GM19455 (cell line): ENCODE measurements around the gene CXCL12.

Experiments
- ATAC-seq: cut with Tn5 transposase; IDR thresholded peaks from one replicate; pipeline ENCODE4 v1.9.1; 2021; ENCODE audit not compliant: unreplicated experiment

The CXCL12 gene

DNA sequence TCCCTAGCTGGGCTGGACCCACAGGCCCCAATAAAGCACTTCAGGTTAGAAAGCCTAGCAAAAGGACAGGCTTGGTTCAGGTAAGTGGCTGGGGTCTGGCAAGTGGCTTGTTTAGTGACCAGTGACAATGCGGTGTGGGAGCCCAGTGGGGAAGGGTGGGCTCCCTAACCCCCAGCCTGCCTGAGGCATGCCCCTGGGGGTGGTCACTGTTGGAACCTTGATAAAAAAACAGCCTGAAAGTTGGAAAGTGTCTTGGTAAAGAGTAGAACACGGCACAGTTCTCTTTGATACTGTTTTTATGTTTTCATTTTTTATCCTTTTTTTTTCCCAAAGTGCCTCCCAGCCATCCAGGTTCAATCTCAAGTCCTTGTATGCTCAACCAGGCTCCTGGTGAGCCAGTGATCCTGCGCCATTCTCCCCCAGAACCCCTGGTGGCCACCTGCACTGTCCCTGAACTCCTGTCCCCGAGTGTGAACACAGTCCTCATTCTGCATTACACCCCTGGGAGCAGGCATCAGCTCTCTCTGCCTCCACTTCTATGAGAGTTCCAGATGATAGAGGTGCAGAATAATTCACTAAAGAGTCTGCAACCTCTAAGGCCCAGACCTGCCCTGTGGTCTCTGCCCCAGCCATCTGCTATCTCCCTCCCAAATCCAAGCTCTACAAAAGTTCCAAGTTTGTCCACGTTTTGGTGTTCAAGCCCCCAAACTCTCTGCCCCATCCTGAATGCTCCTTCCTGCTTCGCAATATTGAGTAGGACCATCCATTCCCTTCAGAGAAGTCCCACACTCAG is 15.0 kb upstream of the CXCL12 start:
- ATAC-seq = no peak

DNA sequence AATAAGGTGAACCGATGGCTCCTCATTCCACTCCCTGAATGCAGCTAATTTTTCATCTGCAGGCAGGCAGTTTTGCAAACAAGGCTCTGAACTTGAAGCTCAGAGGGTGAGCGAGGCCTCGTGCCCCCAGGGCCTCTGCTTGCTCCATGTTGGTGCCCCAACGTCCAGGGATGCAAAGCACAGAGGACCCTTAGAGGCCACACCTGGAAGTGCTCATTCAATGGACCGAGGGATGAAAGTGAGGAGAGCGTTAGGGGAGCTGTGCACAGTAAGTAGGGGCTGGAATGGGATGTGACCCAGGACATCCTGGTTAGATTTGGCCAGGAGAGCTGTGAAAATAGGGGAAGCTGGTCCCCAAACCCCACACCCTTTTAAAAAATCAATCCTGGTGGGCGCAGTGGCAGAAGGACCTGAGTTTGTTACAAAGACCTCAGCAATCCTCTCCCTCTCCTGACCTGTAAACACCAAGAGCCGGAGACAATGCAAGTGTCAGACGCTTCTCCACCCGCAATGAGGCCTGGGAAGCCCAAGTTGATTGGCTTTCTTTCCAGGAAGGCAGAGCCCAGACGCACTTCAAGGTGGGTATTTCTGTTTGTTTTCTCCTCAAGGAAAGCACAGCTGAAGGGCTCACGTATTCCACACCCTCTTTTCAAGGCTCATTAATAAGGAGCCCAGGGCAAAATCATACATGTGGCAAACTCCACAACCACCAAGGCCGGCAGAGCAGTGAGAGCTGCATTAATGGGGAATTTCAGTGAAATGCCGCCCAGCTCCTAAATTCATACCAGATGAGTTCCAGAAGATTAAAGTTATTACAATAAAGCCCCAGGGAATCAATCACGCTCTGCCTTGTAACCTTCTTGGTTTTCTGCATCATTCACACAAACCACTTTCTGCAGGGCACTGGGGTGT is 14.1 kb upstream of the CXCL12 start:
- ATAC-seq = no peak

DNA sequence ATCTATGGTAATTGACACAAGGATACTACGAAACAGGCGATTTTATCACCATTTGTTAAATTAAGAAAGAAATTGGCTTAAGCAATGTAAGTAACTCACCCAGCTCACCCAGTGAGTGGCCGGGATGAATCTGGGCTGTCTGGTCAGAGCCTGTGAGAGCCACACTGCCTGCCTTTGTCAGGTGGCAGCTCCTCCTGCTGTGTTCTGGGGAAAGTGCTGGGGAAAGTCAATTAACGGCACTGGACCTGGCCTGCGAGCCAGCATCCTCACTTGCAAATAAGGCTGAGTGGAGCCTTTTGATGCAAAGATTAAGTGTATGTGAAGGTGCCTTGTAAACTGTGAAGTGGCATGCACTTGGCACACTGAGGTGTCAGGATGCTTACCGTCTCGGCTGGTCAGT is 13.4 kb upstream of the CXCL12 start:
- no peak for ATAC-seq

DNA sequence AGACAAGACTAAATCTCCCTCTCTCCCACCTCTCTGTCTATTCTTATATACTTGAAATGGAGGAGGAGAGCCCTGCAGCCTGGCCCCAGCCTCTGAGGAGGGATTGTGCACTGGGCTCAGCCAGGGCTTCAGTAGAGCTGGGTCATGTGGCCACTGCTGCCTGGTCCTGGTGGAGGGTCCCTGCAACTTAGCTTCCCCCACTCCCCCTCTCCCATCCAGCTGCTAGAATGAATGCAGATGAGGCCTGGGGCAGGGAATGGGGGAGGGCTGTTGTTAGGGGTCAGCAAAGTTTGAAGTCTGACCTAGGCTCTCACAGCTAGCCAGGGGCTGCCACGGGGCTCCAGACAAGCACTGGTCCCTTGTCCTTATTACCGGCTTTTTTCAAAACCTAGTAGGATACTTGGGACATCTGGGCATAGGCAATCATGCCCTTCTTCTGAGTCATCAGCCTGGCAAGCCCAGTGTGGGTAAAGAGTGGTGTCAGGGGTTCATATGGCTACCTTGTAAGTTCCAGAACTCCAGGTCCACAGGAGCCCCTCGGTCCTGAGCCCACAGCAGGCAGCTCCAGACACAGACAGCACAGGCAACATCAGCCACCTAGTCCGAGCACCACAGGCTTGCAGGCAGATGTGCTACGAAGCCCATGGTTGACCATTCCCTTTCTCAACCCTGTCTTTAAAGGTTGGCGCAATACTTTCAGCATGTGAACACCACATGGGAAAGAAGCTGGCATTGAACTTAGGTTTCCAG is 12.8 kb upstream of the CXCL12 start:
- ATAC-seq = no peak

DNA sequence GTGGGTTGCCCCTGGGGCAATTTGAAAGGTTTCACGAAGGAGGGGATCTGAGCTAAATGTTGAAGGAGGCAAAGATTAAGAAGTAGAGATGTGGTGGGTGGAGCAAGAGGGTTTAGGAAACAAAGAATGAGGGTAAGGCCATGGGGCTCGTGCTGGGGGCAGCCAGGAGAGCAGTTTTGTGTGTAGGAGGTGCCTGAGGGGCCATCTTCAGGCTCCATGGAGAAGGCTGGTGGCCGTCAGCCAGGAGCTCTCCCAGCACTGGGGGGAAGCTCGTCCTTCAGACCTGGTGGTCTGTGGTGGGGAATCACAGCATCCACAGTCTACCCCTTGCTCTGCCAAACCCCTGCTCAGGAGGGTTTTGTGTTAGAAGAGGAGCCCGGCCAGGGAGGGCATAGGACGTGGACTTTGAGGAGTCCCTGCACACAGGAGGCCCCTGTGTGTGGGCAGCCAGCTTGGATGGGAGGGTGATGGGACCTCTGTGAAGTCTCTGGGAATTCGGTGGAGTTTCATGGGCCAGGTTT is 11.8 kb upstream of the CXCL12 start:
- ATAC-seq = no peak

DNA sequence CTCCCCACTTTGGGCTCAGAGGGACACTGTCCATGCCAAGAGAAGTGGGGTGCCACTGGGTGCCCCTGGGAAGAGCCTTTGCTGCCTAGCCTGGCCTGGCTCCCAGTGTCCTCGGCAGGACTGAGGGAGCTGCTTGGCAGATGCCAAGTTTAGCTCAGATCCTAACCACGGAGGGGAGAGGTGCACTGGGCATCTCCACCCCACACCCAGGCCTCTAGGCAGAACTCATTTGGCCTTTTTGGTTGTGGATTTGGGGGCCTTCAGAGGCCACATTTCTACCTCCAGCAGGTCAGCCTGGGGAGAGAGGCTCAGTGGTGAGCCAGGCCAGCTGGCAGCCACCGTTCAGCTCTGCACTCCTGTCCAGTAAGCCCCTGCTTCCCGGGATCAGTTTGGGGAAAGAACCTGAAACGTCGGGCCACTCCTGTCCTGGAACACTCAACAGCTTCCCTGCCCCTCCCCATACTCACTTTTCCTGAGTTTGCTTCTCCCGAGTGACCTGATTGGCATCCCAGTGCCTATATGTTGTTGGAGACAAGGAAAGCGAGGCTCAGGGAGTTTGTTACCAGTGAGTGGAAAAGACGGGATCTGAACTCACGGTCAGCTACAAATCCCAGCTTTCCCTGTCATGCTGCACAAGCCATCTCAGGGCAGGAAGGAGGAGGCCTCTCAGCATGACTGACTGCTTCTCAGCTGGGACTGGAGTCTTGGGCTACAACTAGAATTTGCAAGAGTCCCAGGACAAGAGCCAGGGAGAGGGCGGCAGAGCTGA is 11.2 kb upstream of the CXCL12 start:
- ATAC-seq = no peak

DNA sequence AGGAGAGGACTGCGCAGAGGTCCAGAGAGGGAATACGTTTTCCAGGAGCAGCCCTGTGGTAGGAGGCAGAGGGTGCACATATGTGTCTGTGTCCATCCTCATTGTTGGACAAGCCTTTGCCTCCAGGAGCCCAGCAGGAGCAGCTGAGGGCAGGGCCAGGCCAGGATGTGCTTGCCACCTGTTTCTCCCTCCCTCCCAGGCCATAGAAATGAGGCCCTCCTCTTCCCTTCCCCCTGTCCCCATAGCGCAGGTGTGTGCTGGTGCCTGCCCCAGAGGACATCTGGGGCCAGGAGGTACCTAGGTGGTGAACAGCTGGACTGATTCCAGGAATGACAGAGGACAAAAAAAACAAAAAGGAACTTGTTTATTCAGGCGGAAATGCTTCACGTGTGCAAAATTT is 10.5 kb upstream of the CXCL12 start:
- no peak for ATAC-seq

DNA sequence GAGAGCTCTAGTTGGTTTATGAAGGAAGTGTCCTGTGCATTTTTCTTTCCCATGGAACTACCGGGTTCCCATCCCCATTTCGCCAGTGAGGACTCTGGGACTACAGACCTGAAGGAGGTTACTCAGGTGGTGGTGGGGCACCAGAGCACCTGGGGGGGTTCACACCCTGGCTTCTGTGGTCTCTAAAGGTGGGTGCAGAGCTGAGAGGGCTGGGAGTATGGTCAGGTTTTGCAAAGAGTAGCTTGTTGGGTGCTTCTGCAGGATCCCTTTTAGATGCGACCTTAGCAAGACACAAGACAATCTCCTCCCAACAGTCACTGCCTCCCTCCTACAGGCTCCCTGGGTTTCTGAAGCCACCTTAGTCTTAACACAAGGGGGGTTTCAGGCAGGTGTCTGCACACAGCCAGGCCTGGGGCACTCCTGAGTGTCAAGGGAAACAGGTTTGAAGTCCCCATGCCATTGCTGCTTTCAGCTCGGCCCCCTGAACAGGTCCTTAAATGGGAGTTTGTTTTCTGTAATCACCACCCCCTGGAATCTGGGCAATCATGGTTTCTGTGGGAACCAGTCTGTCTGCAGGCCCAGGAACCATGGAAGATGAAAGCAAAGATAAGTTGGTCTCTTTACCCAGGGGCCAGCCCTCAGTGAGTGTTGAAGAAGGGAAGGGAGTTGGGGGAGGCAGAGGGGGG is 9.9 kb upstream of the CXCL12 start:
- ATAC-seq = no peak

DNA sequence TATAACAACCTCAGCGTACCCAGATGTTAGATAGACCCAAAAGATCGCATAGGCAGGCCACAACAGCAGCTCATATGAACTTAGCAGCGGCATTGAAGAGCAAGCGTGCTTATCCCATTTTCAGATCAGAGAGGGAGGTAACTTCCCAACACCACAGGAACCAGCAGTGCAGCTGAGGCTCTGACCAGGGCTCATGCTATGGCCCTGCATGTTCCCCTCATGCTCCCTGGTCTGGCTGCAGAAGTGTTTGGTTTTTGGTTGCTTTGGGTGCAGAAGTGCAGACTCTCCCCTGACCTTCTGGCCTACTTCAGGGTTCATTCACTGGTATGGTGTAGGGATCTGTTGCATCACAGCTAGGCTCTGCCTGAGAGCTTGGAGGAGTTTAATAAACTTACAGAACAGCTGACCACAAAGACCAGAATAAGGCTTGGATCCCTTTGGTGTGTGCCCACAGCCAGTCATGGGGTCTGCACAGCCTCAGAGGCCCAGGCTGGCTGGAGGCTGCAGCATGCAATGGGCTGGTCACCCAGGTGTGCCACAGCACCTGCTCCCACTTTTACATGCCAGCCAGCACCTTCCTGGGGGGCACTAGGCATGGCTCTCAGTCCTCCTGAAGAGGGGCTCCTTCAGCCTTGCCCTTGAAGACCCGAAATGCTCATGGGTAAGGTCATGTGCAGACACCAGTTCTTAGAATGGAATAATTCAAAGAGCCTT is 9.1 kb upstream of the CXCL12 start:
- ATAC-seq = no peak

DNA sequence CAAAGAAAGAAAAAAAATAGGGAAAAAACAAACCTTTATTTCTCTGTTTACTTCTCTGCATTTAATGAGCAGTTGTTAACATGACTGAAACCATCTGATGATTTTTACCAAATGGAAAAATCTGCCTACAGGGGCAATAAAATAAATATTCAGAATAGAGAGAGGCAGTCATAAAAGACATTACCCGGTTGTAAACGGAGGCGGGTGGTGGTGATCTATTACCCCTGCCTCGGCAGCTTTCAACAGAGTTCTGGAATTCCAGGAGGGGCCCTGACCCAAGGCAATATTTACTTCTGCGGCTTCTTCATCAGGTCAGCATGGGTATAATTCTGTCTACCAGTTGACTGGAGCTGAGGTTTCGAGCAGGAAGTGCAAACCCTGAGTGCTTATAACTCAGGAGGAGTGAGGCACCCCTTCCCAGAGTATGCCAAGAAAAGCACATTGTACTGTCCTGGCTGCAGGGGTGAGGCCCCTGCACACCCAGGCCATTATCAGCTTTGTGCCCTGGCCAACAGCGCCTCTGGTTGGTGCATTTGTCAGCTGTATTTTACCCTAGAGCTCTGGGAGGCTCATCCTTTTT is 8.2 kb upstream of the CXCL12 start:
- ATAC-seq = no peak

DNA sequence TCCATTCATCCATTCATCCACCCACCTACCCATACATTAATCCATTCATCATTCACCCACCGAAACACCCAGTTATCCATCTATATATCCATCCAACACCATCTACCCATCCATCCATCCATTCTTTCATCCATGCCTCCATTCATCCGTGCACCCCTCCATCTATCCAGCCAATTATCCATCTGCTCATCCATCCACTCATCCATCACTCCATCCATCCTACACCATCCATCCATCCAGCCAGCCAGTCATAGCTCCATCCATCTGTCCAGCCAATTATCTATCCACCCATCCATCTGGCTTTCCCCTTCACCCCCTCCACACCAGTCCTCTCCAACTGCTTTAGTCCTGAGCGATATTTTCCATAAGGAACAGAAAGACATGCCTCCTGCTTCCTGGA is 7.5 kb upstream of the CXCL12 start:
- ATAC-seq = no peak

DNA sequence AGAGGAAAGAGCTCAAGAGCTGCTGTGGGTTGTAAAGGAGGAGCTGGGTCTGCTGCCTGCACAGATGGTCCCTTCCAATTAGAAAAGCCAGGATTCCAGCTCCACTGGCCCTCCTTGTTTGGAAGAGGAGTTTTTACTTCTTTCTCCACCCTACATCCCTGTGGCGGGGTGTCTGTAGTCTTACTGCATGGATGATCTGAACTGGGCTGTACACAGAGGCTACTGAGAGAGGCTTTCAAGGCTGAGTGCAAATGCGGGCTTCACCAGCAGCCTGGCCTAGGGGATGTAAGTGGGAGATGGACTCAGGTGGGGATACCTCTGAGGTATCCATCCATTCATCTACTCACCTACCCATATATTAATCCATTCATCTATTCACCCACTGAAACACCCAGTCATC is 7.1 kb upstream of the CXCL12 start:
- ATAC-seq = no peak

DNA sequence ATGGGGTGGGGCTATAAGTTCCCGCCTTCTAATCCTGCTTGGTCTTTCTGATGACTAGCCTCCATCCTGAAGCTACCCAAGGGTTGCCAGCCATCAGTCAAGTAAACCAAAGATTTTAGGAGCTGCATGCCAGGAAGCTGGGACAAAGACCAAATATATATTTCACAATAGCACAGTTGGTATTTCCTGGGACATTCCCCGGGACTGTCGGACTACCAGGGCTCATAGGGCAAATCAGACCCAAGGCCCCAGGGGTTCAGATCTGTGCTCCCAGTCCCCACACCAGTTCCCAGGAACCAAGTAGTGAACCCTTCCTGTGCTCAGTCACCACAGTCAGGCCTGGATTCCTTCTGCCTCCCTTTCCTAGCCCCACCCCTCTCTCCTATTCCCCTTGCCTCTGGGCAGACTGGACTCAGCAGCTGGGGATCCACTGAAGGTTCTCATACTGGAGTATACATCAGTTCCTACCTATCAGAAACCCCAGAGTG is 5.7 kb upstream of the CXCL12 start:
- ATAC-seq = no peak

DNA sequence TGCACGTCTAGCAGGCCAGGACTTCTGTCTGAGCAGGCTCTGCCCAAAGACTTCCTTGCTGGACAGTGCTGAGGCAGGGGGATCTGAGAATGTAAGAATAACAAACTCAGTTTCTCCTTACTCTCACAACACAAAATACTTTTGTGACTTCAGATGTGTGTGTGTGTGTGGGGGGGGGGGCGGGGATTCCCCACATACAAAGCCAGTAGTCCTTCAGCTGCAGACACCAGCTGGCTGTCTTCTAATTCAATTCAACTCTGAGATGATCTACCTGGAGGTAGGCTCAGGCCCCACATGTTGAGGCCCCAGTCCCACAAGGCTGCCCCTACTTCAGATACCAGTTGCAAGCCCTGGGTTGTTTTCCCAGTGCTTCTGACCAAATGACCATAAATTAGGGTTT is 4.7 kb upstream of the CXCL12 start:
- ATAC-seq = no peak

DNA sequence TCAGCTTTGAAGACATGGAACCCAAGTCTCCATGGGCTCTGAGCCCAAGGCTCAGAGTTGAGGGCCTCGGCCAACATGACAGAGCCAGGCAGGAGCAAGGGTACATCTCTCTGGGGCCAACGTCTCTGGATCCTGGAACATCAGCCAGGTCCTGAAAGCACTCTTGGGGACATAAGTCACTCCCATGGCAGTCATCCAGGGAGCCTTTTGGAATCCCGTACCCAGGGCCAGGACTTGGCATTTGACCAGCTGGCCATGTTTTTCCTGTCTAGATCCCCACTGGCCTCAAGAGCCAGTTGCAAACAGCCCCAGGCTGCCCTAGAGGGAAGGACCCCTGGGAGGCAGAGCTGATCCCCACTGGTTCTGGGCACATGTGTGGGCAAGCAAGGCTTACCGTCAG is 4.3 kb upstream of the CXCL12 start:
- no peak for ATAC-seq

DNA sequence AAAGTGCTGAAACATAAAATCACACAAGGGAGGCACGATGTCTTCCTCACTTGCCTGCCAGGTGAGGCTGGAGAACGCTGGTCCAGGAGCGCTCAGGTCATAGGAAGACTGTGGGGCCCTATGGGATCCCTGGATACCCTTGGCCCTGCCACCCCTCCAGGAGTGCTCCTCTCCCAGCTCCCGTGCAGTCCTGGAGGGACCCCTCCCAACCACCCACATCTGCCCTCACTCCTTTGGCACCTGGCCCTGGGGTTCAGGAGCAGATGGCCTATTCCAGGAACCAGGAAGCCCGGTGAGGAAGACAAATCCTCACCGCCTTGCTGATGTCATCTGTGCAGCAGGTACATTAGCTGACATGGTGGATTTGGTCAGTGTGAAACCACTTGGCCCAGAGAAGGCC is 3.7 kb upstream of the CXCL12 start:
- no peak for ATAC-seq

DNA sequence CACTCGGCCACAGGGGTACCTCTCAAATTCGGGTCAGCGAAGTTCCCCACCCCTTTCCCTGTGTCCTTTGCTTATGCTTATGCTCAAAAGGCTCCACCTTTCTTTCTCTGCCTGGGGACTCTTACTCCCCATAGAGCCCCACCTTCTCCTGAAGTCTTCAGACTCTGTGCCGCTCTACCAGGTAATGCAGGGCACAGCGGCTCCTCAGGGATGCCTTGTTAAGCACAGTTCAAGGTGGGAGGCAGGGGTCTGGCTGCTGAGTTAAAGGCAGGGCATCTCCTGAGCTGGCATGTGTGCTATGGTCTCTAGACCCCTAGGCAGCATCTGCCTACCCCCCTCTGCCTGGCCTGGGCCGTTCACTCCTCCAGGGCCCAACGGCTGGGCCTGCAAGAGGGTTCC is 3.0 kb upstream of the CXCL12 start:
- no peak for ATAC-seq

DNA sequence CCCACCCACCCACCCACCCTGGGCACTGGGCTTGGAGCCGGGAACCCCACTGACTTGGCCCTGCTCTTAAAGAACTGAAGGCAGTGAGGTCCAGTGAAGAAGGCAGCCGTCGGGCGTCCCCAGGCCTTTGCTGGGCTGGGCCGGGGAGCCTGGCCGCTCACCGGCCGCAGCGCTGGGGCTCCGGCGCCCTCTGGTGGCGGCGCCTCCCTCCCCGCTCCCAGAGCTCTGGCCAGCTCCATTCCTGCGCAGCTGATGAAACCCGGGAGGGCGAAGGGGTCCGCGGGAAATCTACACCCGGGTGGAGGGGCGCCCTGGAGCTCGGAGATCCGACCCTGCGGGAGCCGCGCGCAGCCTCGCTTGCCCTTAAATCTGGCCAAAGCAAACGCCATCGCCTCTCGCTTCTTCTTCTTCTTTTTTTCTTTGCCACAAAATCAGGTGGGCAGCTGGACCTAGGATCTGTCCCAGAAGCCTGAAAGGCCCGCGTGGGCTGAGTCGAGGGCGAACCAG is 1.7 kb upstream of the CXCL12 start:
- ATAC-seq = no peak
